Adrenal gland (tissue), 12 donors: ENCODE results near the gene PDE2A. TPM values are rescaled to one million over a fixed set of nuclear protein-coding genes. Genes with fewer than 3 reads are reported as not detected.

ENCODE experiments used
- DNase-seq, 7 donors: peaks; one replicate each; pipeline ENCODE4 v3.0.0-alpha.2; 2019 to 2020
- H3K27ac ChIP-seq, 5 donors: fragments of 200-600 bp; sonication (generic) in 4 of 5; 1 replicate in 3 of 5; 2 replicates in 2 of 5; pipeline versions ENCODE4 v1.5.1 to v1.8.0; 2016 to 2020; ENCODE audit warnings: mild to moderate bottlenecking in 1 of 5
- H3K27me3 ChIP-seq: fragments of 200-600 bp; 2 replicates; pipeline ENCODE4 v1.8.0; 2021
- H3K36me3 ChIP-seq, 2 donors: fragments of 200-600 bp; replicated peaks in 1 of 2; 1 replicate in 1 of 2; 2 replicates in 1 of 2; pipeline versions ENCODE4 v1.5.1 to v1.8.0; 2018 to 2022
- H3K4me1 ChIP-seq, 2 donors: fragments of 200-600 bp; replicated peaks in 1 of 2; 1 replicate in 1 of 2; 2 replicates in 1 of 2; pipeline versions ENCODE4 v1.5.1 to v1.8.0; 2018 to 2021
- H3K4me3 ChIP-seq, 4 donors: fragments of 200-600 bp; sonication (generic) in 3 of 4; one replicate each; pipeline ENCODE4 v1.5.1; 2016 to 2018
- H3K9me3 ChIP-seq, 3 donors: fragments of 200-600 bp; sonication (generic) in 1 of 3; replicated peaks in 1 of 3; 1 replicate in 2 of 3; 2 replicates in 1 of 3; pipeline versions ENCODE4 v1.5.1 to v1.8.0; 2016 to 2021
- CTCF ChIP-seq, 6 experiments: fragments of 450-650 bp in 4 of 6; fragments of 200-600 bp in 2 of 6; sonication (generic) in 1 of 6; IDR thresholded peaks; 1 replicate in 5 of 6; 2 replicates in 1 of 6; pipeline versions ENCODE4 v1.5.1 to v1.8.0; 2016 to 2021; ENCODE audit warnings: antibody characterized with exemption in 6 of 6, mild to moderate bottlenecking in 2 of 6, moderate library complexity in 1 of 6
- POLR2A ChIP-seq, 2 donors: fragments of 450-650 bp; IDR thresholded peaks; one replicate each; pipeline ENCODE4 v1.6.1; 2017; ENCODE audit warnings: antibody characterized with exemption in 2 of 2, mild to moderate bottlenecking in 2 of 2, moderate library complexity in 1 of 2
- WGBS, 4 donors: extraction: QIAGEN DNeasy Blood & Tissue Kit in 2 of 4; methylation state at CpG; one replicate each; pipeline versions ENCODE4 v1.1.5 to v1.1.7; 2013 to 2017; 5-methylcytosine and 5-hydroxymethylcytosine counted together
- intact Hi-C, 2 donors: fragments of 100-400 bp; cut with DNase I; formaldehyde crosslinking; loops; one replicate each; pipeline versions ENCODE4 v1.14.1 to v1.15.0; 2022 to 2023
- polyA plus RNA-seq, 3 donors: library from polyadenylated mRNA; stranded (reverse); fragments of 200-250 nt in 2 of 3; fragments of 350-450 nt in 1 of 3; fragmentation: Illumina TruSeq in 1 of 3; extraction: RNeasy Lipid Tissue Mini Kit (QIAGEN cat#74804) in 1 of 3; gene quantifications; one replicate each; pipeline ENCODE4 v1.2.3, GENCODE V29; 2013 to 2014
- total RNA-seq, 9 donors: library from RNA; depleted of rRNA in 4 of 9; stranded (reverse); fragments of >200 nt in 4 of 9; fragments of 120-200 nt in 1 of 9; fragmentation: NEBNext Ultra II Directional in 1 of 9; extraction: Animal tissue kit (Norgen Biotek cat#: 25700) in 1 of 9; gene quantifications; one replicate each; pipeline versions ENCODE4 v1.1.0 to v1.2.4, GENCODE V29; 2013 to 2023
- donor health status: healthy with polysubstance abuse.
- donor health status: Bipolar disorder and iron deficiency.
- donor health status: DM: yes; HTN: yes; CAD: no.
- donor health status: DM: no; HTN: no; CAD: no.
- donor health status: DM: no; HTN: no; CAD: no.
- donor health status: DM: yes; HTN: yes; CAD: no.

The PDE2A gene
- total and polyA plus RNA-seq, 12 donors, result 11.5 to 226 (median 67.6) TPM

DNA sequence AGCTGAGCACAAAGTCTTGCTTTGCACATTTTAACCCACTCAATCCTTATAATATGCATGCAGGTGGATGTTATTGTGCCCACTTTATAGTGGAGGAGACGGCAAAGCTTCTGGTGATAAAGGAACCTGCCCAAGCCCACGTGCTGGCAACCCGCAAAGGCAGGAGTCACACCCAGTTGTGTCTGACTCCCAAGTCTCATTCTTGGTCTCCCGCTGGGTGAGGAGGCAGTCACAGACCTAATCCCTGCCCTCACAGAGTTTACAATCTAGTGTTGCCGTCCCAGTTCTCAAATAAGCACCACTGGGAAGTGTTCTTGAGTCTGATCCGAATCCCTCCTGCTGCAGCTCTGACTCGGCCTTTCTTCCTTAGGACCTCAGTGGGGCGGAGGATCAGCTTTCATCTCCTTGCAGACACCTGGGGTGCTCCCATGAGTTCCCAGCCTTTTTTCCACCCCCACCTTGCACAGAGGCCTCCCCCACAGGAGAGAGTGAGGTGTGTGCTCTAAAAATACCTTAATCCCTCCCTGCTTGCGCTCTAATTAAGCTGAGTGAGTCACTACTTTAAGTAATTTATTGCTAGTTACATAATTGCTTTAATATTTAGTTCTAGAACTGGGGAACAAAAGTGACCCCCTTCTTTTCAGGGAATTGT, 15.1 kb downstream of the PDE2A start:
- intact Hi-C loops, result no loop called here
- 86 to 93% (median 88%) methylated on average over 6 to 9 of the region's 9 CpGs for WGBS, 4 donors
- Histone ChIP-seq H3K4me3 (no peak overlapping the region), H3K27ac (no peak overlapping the region), H3K27me3 (no peaks in the 10 kb centered on the region), H3K4me1 (no peaks in the 10 kb centered on the region), H3K9me3 (no peaks in the 10 kb centered on the region), H3K36me3 (no peaks in the 10 kb centered on the region)
- no peak for TF ChIP-seq POLR2A (IDR thresholded peaks at IDR 0.05)
- no peak for TF ChIP-seq CTCF (IDR thresholded peaks at IDR 0.05)
- DNase-seq, result no peak

DNA sequence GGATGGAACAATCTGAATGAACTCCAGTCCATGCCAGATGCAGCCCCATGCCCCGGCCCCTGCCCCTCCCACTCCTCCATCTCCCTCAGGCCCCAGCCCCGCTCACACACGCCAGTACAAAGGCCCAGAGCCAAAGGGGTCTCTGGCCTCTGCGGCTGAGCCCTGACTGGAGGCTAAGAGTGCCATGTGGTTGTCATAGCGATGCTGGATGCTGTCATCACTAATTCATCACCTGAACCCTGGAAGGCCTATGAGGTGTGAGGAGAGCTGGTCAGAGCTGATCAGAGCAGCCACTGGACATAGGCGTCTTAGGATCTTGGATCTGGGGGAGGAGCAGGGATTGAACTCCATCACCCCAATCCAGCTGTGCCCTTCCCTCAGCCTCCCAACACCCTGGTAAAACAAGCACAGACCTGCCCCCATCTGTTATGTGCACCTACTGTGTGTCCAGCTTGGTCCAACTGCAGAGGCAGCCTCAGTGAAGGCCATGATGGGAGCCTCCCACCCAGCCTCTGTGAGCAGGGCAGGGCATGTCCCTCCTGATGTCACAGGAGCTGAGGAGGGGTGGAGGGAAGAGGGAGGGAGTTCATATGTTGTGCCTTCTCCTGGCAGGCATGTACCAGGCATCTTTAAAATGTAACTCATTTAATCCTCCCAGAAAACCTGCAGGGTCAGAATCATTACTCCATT, 16.7 kb downstream of the PDE2A start:
- no peak overlapping the region for H3K27ac ChIP-seq
- H3K27me3 ChIP-seq, result no peaks in the 10 kb centered on the region
- H3K4me3 ChIP-seq, result no peak overlapping the region
- no peak for TF ChIP-seq POLR2A (IDR thresholded peaks at IDR 0.05)
- no peak for TF ChIP-seq CTCF (IDR thresholded peaks at IDR 0.05)
- intact Hi-C loops, result no loop called here
- no peaks in the 10 kb centered on the region for H3K36me3 ChIP-seq
- 77 to 82% (median 82%) methylated on average over 4 to 6 of the region's 6 CpGs for WGBS, 4 donors
- DNase-seq, result no peak
- no peaks in the 10 kb centered on the region for H3K9me3 ChIP-seq
- H3K4me1 ChIP-seq, result no peaks in the 10 kb centered on the region

GRCh38 chr11:72655896-72656464, 18.2 kb downstream of the PDE2A start:
- 51 to 68% (median 62%) methylated on average over 8 to 11 of the region's 11 CpGs for WGBS, 4 donors
- no peak for DNase-seq
- no peak overlapping the region for H3K27ac ChIP-seq
- H3K27me3 ChIP-seq, result no peaks in the 10 kb centered on the region
- H3K4me3 ChIP-seq, result no peak overlapping the region
- intact Hi-C loops, result no loop called here
- H3K36me3 ChIP-seq, result no peaks in the 10 kb centered on the region
- TF ChIP-seq CTCF (IDR thresholded peaks at IDR 0.05), result no peak
- TF ChIP-seq POLR2A (IDR thresholded peaks at IDR 0.05), result no peak
- H3K4me1 ChIP-seq, result no peaks in the 10 kb centered on the region
- no peaks in the 10 kb centered on the region for H3K9me3 ChIP-seq

GRCh38 chr11:72655014-72655413, 19.2 kb downstream of the PDE2A start:
- no peak for DNase-seq
- TF ChIP-seq POLR2A (IDR thresholded peaks at IDR 0.05) (no peak), CTCF (IDR thresholded peaks at IDR 0.05) (no peak)
- Histone ChIP-seq H3K4me1 (no peaks in the 10 kb centered on the region), H3K9me3 (no peaks in the 10 kb centered on the region), H3K27ac (no peak overlapping the region), H3K36me3 (no peaks in the 10 kb centered on the region), H3K4me3 (no peak overlapping the region), H3K27me3 (no peaks in the 10 kb centered on the region)
- intact Hi-C loops, result no loop called here
- 73 to 97% (median 86%) methylated on average over 3 to 8 of the region's 8 CpGs for whole genome bisulfite sequencing, 4 donors
